Measurements from ENCODE around the gene C3orf20. TPM values are rescaled to one million over a fixed set of nuclear protein-coding genes. Genes with fewer than 3 reads are reported as not detected.

The C3orf20 gene
- total RNA-seq, 4 donors from 2014 or later: 0.11 to 0.46 TPM; not detected in 2

DNA sequence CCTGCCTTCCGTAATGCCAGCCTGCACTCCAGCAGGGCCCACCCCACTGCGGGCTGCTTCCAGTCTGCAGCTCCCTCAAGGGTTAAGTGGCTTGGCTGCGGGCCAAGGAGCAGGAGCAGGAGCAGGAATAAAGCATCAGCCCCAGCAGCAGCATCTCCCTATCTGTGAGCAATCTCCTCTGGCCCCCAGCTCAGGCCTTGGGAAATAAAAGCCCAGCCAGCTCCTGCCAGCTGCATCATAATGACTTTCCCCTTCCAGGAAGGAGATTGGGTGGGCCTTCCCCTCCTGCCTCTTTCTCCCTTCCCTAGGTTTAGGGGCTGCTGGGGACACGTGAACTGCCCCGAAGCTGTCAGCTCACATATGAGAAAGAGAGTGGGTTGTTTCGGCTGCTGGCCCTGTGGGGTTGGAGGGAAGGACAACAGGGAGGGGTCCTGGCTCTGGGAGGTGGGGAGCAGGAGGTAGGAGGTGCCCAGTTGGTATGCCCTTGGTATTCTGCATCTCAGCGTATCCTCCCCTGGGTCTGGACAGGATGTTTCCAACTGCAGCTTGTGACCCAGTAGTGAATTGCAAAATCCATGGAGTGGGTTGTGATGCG, 109.2 kb downstream of the C3orf20 start:
- H3K27me3 ChIP-seq: peaks cover 0 to 3% (median 0%) of the 10 kb centered on the region in 3 donors
- no peak for TF ChIP-seq CTCF (IDR thresholded peaks at IDR 0.05 in 4 of 5, conservative IDR thresholded peaks at IDR 0.05 in 1 of 5)
- TF ChIP-seq POLR2A (IDR thresholded peaks at IDR 0.05): no peak
- no peak overlapping the region for H3K27ac ChIP-seq
- no peaks in the 10 kb centered on the region for H3K36me3 ChIP-seq
- no peaks in the 10 kb centered on the region for H3K4me1 ChIP-seq
- in situ Hi-C loops (cut with MboI; ENCODE audit: low sequenced_read_pairs in 4 of 4): loop anchor here in 1 of 4 donors (25.0 kb wide), 1 partner anchor 128 kb away; no protein-coding TSS in a partner anchor
- DNase-seq: no peak
- H3K4me3 ChIP-seq: no peak overlapping the region
- H3K9me3 ChIP-seq: no peaks in the 10 kb centered on the region
- ATAC-seq: no peak
- intact Hi-C loops (cut with DNase I; ENCODE audit: low total_unique reads): loop anchor here (5.0 kb wide), 1 partner anchor 112 kb away; no protein-coding TSS in a partner anchor

GRCh38 chr3:14785207-14786155, 110.5 kb downstream of the C3orf20 start:
- Histone ChIP-seq H3K27ac (no peak overlapping the region), H3K27me3 (peaks cover 0 to 3% (median 0%) of the 10 kb centered on the region in 3 donors), H3K36me3 (no peaks in the 10 kb centered on the region), H3K4me1 (no peaks in the 10 kb centered on the region), H3K9me3 (no peaks in the 10 kb centered on the region), H3K4me3 (no peak overlapping the region)
- DNase-seq (no peak), ATAC-seq (no peak)
- no peak for TF ChIP-seq POLR2A (IDR thresholded peaks at IDR 0.05)
- no peak for TF ChIP-seq CTCF (IDR thresholded peaks at IDR 0.05 in 4 of 5, conservative IDR thresholded peaks at IDR 0.05 in 1 of 5)
- in situ Hi-C loops (cut with MboI; ENCODE audit: low sequenced_read_pairs in 4 of 4) (loop anchor here in 1 of 4 donors (25.0 kb wide), 1 partner anchor 127 kb away; no protein-coding TSS in a partner anchor), intact Hi-C loops (cut with DNase I; ENCODE audit: low total_unique reads) (no loop called here)

- intact Hi-C loops (cut with DNase I; ENCODE audit: low total_unique reads): no loop called here
- DNase-seq (no peak), ATAC-seq (no peak)
- no peak for TF ChIP-seq CTCF (IDR thresholded peaks at IDR 0.05 in 4 of 5, conservative IDR thresholded peaks at IDR 0.05 in 1 of 5)
- TF ChIP-seq POLR2A (IDR thresholded peaks at IDR 0.05): no peak
- Histone ChIP-seq H3K9me3 (no peaks in the 10 kb centered on the region), H3K4me1 (no peaks in the 10 kb centered on the region), H3K36me3 (no peaks in the 10 kb centered on the region), H3K27me3 (peaks cover 0 to 3% (median 0%) of the 10 kb centered on the region in 3 donors), H3K4me3 (no peak overlapping the region), H3K27ac (no peak overlapping the region)
- in situ Hi-C loops (cut with MboI; ENCODE audit: low sequenced_read_pairs in 4 of 4): loop anchor here in 1 of 4 donors (25.0 kb wide), 1 partner anchor 126 kb away; no protein-coding TSS in a partner anchor
Observed at GRCh38 chr3:14786369-14786768, 111.4 kb downstream of the C3orf20 start.

GRCh38 chr3:14787630-14788029, 112.7 kb downstream of the C3orf20 start:
- no peaks in the 10 kb centered on the region for H3K36me3 ChIP-seq
- H3K4me3 ChIP-seq: no peak overlapping the region
- no peak for TF ChIP-seq POLR2A (IDR thresholded peaks at IDR 0.05)
- TF ChIP-seq CTCF (IDR thresholded peaks at IDR 0.05 in 4 of 5, conservative IDR thresholded peaks at IDR 0.05 in 1 of 5): no peak
- in situ Hi-C loops (cut with MboI; ENCODE audit: low sequenced_read_pairs in 4 of 4): loop anchor here in 1 of 4 donors (25.0 kb wide), 1 partner anchor 125 kb away; no protein-coding TSS in a partner anchor
- DNase-seq: no peak
- no peaks in the 10 kb centered on the region for H3K4me1 ChIP-seq
- no peak overlapping the region for H3K27ac ChIP-seq
- peaks cover 0 to 3% (median 0%) of the 10 kb centered on the region in 3 donors for H3K27me3 ChIP-seq
- intact Hi-C loops (cut with DNase I; ENCODE audit: low total_unique reads): no loop called here
- no peak for ATAC-seq
- no peaks in the 10 kb centered on the region for H3K9me3 ChIP-seq

All from gastrocnemius medialis (tissue), 4 donors.